Panc1 (cell line): ENCODE measurements around the gene SPINDOC. TPM values are rescaled to one million over a fixed set of nuclear protein-coding genes. Genes with fewer than 3 reads are reported as not detected.

ENCODE experiments used
- ATAC-seq: fragments of 200-7000 bp; cut with Tn5 transposase; 2 replicates; pipeline ENCODE4 v1.9.1; 2020; ENCODE audit warnings: mild to moderate bottlenecking, moderate library complexity
- BruUV-seq: library from RNA; stranded (reverse); fragments of 400-500 nt; replicated peaks from 2 replicates; lab custom pipeline; 2021; lab: Mats Ljungman, UMichigan
- CTCF ChIA-PET: fragments of 300-600 bp; sonication (Branson Sonifier 250); formaldehyde crosslinking; loops from one replicate; lab custom pipeline; 2022; ENCODE audit warnings: antibody characterized with exemption; lab: Charles Lee
- POLR2A ChIA-PET: fragments of 300-600 bp; sonication (Branson Sonifier 250); formaldehyde crosslinking; loops from one replicate; lab custom pipeline; 2022; ENCODE audit warnings: antibody characterized with exemption; lab: Charles Lee
- DNase-seq: peaks from one replicate; pipeline ENCODE4 v3.0.0-alpha.2; 2010; ENCODE audit warnings: low read depth, low spot score
- H3K27ac ChIP-seq: 2 replicates; pipeline ENCODE4 v1.5.1; 2011; ENCODE audit warnings: mild to moderate bottlenecking, low read length, inconsistent platforms
- H3K27me3 ChIP-seq: fragments of 200-500 bp; sonication (Bioruptor generic); 2 replicates; pipeline ENCODE4 v1.6.0; 2014; ENCODE audit warnings: low read length, inconsistent platforms; ENCODE audit not compliant: control insufficient read depth, insufficient read depth
- H3K36me3 ChIP-seq: fragments of 200-500 bp; sonication (Bioruptor generic); 2 replicates; pipeline ENCODE4 v1.5.1; 2014; ENCODE audit warnings: inconsistent platforms, mild to moderate bottlenecking, low read length, moderate library complexity; ENCODE audit not compliant: control insufficient read depth, insufficient read depth
- H3K4me1 ChIP-seq: 2 replicates; pipeline ENCODE4 v1.5.1; 2011; ENCODE audit warnings: inconsistent platforms, mild to moderate bottlenecking, low read length, moderate library complexity; ENCODE audit not compliant: control insufficient read depth, insufficient read depth
- H3K4me3 ChIP-seq, 2 experiments: 2 replicates each; pipeline ENCODE4 v1.5.1; 2011 to 2012; ENCODE audit warnings: low read depth in 2 of 2, low read length in 2 of 2, mild to moderate bottlenecking in 2 of 2, inconsistent platforms in 1 of 2, moderate library complexity in 1 of 2
- H3K9me3 ChIP-seq: fragments of 200-500 bp; sonication (Bioruptor generic); 2 replicates; pipeline ENCODE4 v1.5.1; 2014; ENCODE audit warnings: low read depth, mild to moderate bottlenecking, inconsistent platforms, low read length, moderate library complexity; ENCODE audit not compliant: control insufficient read depth, insufficient read depth
- CTCF ChIP-seq: fragments of 450-650 bp; IDR thresholded peaks from 2 replicates; pipeline ENCODE4 v1.5.1; 2017; ENCODE audit warnings: mild to moderate bottlenecking
- POLR2AphosphoS5 ChIP-seq: IDR thresholded peaks from 2 replicates; pipeline ENCODE4 v1.6.1; 2012; ENCODE audit warnings: mild to moderate bottlenecking, low read depth, low read length, moderate library complexity
- REST ChIP-seq, 2 experiments: IDR thresholded peaks; 2 replicates each; pipeline ENCODE4 v1.6.1; 2011 to 2012; ENCODE audit warnings: low read depth in 2 of 2, control low read depth in 1 of 2, low read length in 1 of 2, mild to moderate bottlenecking in 1 of 2, moderate library complexity in 1 of 2; ENCODE audit not compliant: insufficient read depth in 1 of 2
- SIN3A ChIP-seq: IDR thresholded peaks from 2 replicates; pipeline ENCODE4 v1.6.1; 2012; ENCODE audit warnings: low read depth, mild to moderate bottlenecking, low read length, moderate library complexity, borderline replicate concordance; ENCODE audit not compliant: insufficient read depth
- TCF7L2 ChIP-seq: IDR thresholded peaks from 2 replicates; pipeline ENCODE4 v1.6.1; 2011; ENCODE audit warnings: mild to moderate bottlenecking, low read depth, low read length, inconsistent platforms
- in situ Hi-C: cut with HindIII; loops from 2 replicates; pipeline ENCODE4 v1.10.0; 2016; ENCODE audit warnings: low sequenced_read_pairs, low pct_unique_long_range_greater_than_20kb
- intact Hi-C: fragments of 100-400 bp; cut with micrococcal nuclease; formaldehyde crosslinking; loops from one replicate; pipeline ENCODE4 v1.10.0; 2022; ENCODE audit not compliant: unreplicated experiment
- total RNA-seq: library from RNA; stranded (reverse); gene quantifications from one replicate; pipeline ENCODE4 v1.2.1, GENCODE V29; 2021; ENCODE audit not compliant: unreplicated experiment

SPINDOC gene
- total RNA-seq, 1 experiment from 2014 or later, result 59.1 TPM

GRCh38 chr11:63833048-63833447, 19.8 kb downstream of the SPINDOC start:
- BruUV-seq, result no TSS peak
- ATAC-seq (no peak), DNase-seq (no peak)
- H3K36me3 ChIP-seq, result no peaks in the 10 kb centered on the region
- in situ Hi-C loops, result no loop called here
- no peak overlapping the region for H3K4me3 ChIP-seq
- no peak overlapping the region for H3K27ac ChIP-seq
- peaks cover 7% of the 10 kb centered on the region for H3K4me1 ChIP-seq
- H3K27me3 ChIP-seq, result no peaks in the 10 kb centered on the region
- no peak for TF ChIP-seq SIN3A
- no peak for TF ChIP-seq CTCF
- TF ChIP-seq POLR2AphosphoS5, result no peak
- no peak for TF ChIP-seq TCF7L2
- TF ChIP-seq REST (IDR thresholded peaks at IDR 0.05; ENCODE audit: insufficient read depth in 1 of 2, low read depth in 2 of 2, low read length in 1 of 2), result no peak
- ChIA-PET POLR2A (no interaction called here), CTCF (interaction anchor here (1.0 to 1.1 kb wide), 2 partner anchors 65 to 113 kb away, joined by 3 read pairs; partner anchors contain the start of gene ZFTA)
- no peaks in the 10 kb centered on the region for H3K9me3 ChIP-seq
- intact Hi-C loops, result loop anchor here (10.0 kb wide), 2 partner anchors 68 to 322 kb away; partner anchors contain the start of gene ZFTA

- no peak overlapping the region for H3K4me3 ChIP-seq
- ATAC-seq, result no peak
- no peak for DNase-seq
- intact Hi-C loops, result loop anchor here (10.0 kb wide), 2 partner anchors 70 to 320 kb away; partner anchors contain the start of gene ZFTA
- H3K4me1 ChIP-seq, result peaks cover 10% of the 10 kb centered on the region
- TF ChIP-seq CTCF (no peak), POLR2AphosphoS5 (no peak), SIN3A (no peak), TCF7L2 (no peak), REST (IDR thresholded peaks at IDR 0.05; ENCODE audit: insufficient read depth in 1 of 2, low read depth in 2 of 2, low read length in 1 of 2) (no peak)
- ChIA-PET CTCF (no interaction called here), POLR2A (no interaction called here)
- H3K36me3 ChIP-seq, result no peaks in the 10 kb centered on the region
- H3K27me3 ChIP-seq, result no peaks in the 10 kb centered on the region
- no peak overlapping the region for H3K27ac ChIP-seq
- H3K9me3 ChIP-seq, result no peaks in the 10 kb centered on the region
- no TSS peak for BruUV-seq
- in situ Hi-C loops, result no loop called here
Measured at GRCh38 chr11:63834535-63835157, 21.4 kb downstream of the SPINDOC start.
